Measurements from ENCODE around the gene SRGAP2C. TPM values are rescaled to one million over a fixed set of nuclear protein-coding genes. Genes with fewer than 3 reads are reported as not detected.
"Not testable (repeated sequence)": the region's sequence is repeated elsewhere in the genome, so short reads cannot be mapped to it uniquely, and the experiment has no call there.

Gene SRGAP2C
- total and polyA plus RNA-seq, 10 donors, result 2.6 to 78.6 (median 32.5) TPM

DNA sequence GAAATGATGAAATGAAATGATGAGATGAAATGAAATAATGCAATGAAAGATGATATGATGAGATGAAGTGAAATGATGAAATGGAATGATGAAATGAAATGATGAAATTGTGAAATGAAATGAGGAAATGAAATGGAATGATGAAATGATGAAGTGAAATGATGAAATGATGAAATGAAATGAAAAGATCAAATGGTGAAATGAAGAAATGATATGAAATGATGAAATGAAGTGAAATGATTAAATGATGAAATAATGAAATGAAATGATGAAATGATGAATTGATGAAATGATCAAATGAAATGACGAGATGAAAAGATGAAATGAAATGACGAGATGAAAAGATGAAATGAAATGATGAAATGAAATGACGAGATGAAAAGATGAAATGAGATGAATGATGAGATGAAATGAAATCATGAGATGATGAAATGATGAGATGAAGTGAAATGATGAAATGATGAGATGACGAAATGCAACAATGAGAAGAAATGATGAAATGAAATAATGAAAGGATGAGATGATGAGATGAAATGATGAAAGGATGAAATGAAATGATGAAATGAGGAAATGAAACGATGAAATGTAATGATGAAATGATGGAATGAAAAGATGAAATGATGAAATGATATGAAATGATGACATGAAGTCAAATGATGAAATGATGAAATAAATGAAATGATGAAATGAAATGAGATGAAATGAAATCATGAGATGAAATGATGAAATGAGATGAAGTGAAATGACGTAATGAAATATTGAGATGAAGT, 216.0 kb downstream of the SRGAP2C start:
- intact Hi-C loops (cut with DNase I; ENCODE audit: low total_unique reads), result not testable (repeated sequence)

DNA sequence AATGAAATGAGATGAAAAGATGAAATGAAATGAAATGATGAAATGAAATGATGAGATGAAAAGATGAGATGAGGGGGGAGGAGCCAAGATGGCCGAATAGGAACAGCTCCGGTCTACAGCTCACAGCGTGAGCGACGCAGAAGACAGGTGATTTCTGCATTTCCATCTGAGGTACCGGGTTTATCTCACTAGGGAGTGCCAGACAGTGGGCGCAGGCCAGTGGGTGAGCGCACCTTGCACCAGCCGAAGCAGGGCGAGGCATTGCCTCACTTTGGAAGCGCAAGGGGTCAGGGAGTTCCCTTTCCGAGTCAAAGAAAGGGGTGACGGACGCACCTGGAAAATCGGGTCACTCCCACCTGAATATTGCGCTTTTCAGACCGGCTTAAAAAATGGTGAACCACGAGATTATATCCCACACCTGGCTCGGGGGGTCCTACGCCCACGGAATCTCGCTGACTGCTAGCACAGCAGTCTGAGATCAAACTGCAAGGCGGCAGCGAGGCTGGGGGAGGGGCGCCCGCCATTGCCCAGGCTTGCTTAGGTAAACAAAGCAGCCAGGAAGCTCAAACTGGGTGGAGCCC, 216.7 kb downstream of the SRGAP2C start:
- DNase-seq; H3K9me3 ChIP-seq; intact Hi-C loops (cut with DNase I; ENCODE audit: low total_unique reads); H3K4me1 ChIP-seq; H3K36me3 ChIP-seq: not testable (repeated sequence)
- WGBS, 5 donors, result 62 to 89% (median 73%) methylated on average over 19 to 24 of the region's 26 CpGs
- Histone ChIP-seq H3K27ac (peak overlapping the region in 1 of 8 donors; percentile 65), H3K4me3 (peak overlapping the region in 2 of 8 donors; percentile 22 to 55), H3K27me3 (replicated peaks in 1 of 7) (peaks cover 0 to 10% (median 0%) of the 10 kb centered on the region in 7 donors)
- TF ChIP-seq POLR2AphosphoS5 (IDR thresholded peaks at IDR 0.05), result peak in 1 of 3 donors; percentile 8

More for the DNA sequence above, 216.0 kb downstream of the SRGAP2C start:
- WGBS, 5 donors, result 72 to 86% (median 79%) methylated on average over 6 of the region's 6 CpGs
- H3K27me3 ChIP-seq (replicated peaks in 1 of 7), result peaks cover 0 to 18% (median 0%) of the 10 kb centered on the region in 7 donors
- not testable (repeated sequence) for H3K9me3 ChIP-seq, H3K4me3 ChIP-seq, H3K4me1 ChIP-seq, H3K27ac ChIP-seq, H3K36me3 ChIP-seq, DNase-seq

DNA sequence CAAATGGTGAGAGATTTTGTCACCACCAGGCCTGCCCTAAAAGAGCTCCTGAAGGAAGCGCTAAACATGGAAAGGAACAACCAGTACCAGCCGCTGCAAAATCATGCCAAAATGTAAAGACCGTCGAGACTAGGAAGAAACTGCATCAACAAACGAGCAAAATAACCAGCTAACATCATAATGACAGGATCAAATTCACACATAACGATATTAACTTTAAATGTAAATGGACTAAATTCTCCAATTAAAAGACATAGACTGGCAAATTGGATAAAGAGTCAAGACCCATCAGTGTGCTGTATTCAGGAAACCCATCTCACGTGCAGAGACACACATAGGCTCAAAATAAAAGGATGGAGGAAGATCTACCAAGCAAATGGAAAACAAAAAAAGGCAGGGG, 218.5 kb downstream of the SRGAP2C start:
- H3K27me3 ChIP-seq (replicated peaks in 1 of 7); H3K9me3 ChIP-seq; DNase-seq; H3K4me1 ChIP-seq; H3K4me3 ChIP-seq; intact Hi-C loops (cut with DNase I; ENCODE audit: low total_unique reads); H3K36me3 ChIP-seq; H3K27ac ChIP-seq: not testable (repeated sequence)
- WGBS, 5 donors, result 92 to 100% (median 95%) methylated on average over 2 to 6 of the region's 7 CpGs

DNA sequence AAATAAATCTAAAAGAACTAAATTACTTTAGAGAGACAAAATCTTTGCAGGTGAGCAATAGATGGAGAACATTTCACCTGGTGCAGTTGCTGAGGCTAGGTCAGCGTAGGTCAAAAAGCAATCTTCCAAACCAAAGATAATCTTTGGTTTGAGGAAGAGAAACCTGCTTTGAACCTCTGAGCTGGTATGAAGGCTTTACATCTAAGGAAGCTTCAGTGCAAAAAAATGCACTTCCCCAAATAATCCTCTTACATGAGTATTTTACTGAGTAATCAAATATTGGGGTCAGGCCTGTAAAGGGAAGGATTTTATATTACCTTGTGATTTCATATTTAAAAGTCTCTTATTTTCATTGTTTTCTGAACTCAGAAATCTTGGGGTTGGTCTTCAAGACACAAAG, 223.6 kb downstream of the SRGAP2C start:
- Histone ChIP-seq H3K36me3 (no peaks in the 10 kb centered on the region), H3K4me3 (no peak overlapping the region), H3K27me3 (replicated peaks in 1 of 7) (no peaks in the 10 kb centered on the region), H3K9me3 (peaks cover 0 to 7% (median 0%) of the 10 kb centered on the region in 8 donors), H3K4me1 (peaks cover 0 to 9% (median 2%) of the 10 kb centered on the region in 6 donors), H3K27ac (no peak overlapping the region)
- no peak for DNase-seq
- 54 to 81% (median 69%) methylated on average over 1 of the region's 1 CpG for WGBS, 5 donors
- intact Hi-C loops (cut with DNase I; ENCODE audit: low total_unique reads), result no loop called here
- TF ChIP-seq POLR2A (IDR thresholded peaks at IDR 0.05) (no peak), POLR2AphosphoS5 (IDR thresholded peaks at IDR 0.05) (no peak)
- TF ChIP-seq, protein P1, sequence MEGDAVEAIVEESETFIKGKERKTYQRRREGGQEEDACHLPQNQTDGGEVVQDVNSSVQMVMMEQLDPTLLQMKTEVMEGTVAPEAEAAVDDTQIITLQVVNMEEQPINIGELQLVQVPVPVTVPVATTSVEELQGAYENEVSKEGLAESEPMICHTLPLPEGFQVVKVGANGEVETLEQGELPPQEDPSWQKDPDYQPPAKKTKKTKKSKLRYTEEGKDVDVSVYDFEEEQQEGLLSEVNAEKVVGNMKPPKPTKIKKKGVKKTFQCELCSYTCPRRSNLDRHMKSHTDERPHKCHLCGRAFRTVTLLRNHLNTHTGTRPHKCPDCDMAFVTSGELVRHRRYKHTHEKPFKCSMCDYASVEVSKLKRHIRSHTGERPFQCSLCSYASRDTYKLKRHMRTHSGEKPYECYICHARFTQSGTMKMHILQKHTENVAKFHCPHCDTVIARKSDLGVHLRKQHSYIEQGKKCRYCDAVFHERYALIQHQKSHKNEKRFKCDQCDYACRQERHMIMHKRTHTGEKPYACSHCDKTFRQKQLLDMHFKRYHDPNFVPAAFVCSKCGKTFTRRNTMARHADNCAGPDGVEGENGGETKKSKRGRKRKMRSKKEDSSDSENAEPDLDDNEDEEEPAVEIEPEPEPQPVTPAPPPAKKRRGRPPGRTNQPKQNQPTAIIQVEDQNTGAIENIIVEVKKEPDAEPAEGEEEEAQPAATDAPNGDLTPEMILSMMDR (IDR thresholded peaks at IDR 0.05 in 8 of 11, conservative IDR thresholded peaks at IDR 0.05 in 3 of 11), result no peak

DNA sequence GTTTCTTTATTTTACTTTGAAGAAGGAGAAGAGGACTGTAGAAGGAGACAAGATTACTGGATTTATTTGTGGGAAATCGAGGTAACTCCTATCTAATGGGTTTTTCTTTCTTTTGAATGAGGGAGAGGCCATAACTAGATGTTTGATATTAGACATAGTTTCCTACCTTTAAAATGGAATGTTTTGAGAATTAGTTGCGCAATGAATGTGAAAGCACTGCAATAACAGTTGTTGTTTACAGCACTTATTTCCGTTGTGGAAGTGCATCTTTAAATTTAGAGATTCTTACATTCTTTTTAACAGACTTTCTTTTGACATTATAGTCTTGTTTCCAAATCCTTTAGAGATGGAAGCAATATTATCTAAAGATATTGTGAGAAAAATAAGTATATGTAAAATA, 229.0 kb downstream of the SRGAP2C start:
- no peaks in the 10 kb centered on the region for H3K27me3 ChIP-seq (replicated peaks in 1 of 7)
- no peak for DNase-seq
- H3K4me1 ChIP-seq, result peaks cover 0 to 11% (median 5%) of the 10 kb centered on the region in 6 donors
- no peak for TF ChIP-seq POLR2AphosphoS5 (IDR thresholded peaks at IDR 0.05)
- TF ChIP-seq, protein P1 (IDR thresholded peaks at IDR 0.05 in 8 of 11, conservative IDR thresholded peaks at IDR 0.05 in 3 of 11), result no peak
- TF ChIP-seq POLR2A (IDR thresholded peaks at IDR 0.05), result no peak
- WGBS, 5 donors, result 79 to 93% (median 82%) methylated on average over 3 of the region's 3 CpGs
- intact Hi-C loops (cut with DNase I; ENCODE audit: low total_unique reads), result no loop called here
- no peaks in the 10 kb centered on the region for H3K36me3 ChIP-seq
- H3K9me3 ChIP-seq, result no peaks in the 10 kb centered on the region
- H3K4me3 ChIP-seq, result no peak overlapping the region
- no peak overlapping the region for H3K27ac ChIP-seq

Data from spleen (tissue), 11 donors.